ENCODE measurements around the gene TXNDC2.

TXNDC2 gene

GRCh38 chr18:9922592-9923311 lies 37.0 kb downstream of the TXNDC2 start:
- Mint-ChIP-seq H3K27me3 (no peaks in the 10 kb centered on the region), H3K4me1 (ENCODE audit: low read depth) (peaks cover 54% of the 10 kb centered on the region), H3K9me3 (ENCODE audit: low read depth) (no peaks in the 10 kb centered on the region), H3K27ac (peak overlapping the region; percentile 25), H3K36me3 (no peaks in the 10 kb centered on the region), H3K4me3 (peak overlapping the region; percentile 56)

- H3K4me1 Mint-ChIP-seq (ENCODE audit: low read depth), result peaks cover 72% of the 10 kb centered on the region
Measured at GRCh38 chr18:9924371-9924943, 38.7 kb downstream of the TXNDC2 start.

GRCh38 chr18:9925369-9925768 lies 39.6 kb downstream of the TXNDC2 start:
- Mint-ChIP-seq H3K9me3 (ENCODE audit: low read depth) (no peaks in the 10 kb centered on the region), H3K27ac (no peak overlapping the region), H3K36me3 (no peaks in the 10 kb centered on the region), H3K4me1 (ENCODE audit: low read depth) (peaks cover 77% of the 10 kb centered on the region), H3K4me3 (no peak overlapping the region), H3K27me3 (no peaks in the 10 kb centered on the region)

More at GRCh38 chr18:9924371-9924943, 38.7 kb downstream of the TXNDC2 start:
- no peaks in the 10 kb centered on the region for H3K36me3 Mint-ChIP-seq
- no peaks in the 10 kb centered on the region for H3K27me3 Mint-ChIP-seq
- peak overlapping the region; percentile 2 for H3K27ac Mint-ChIP-seq
- peak overlapping the region; percentile 67 for H3K4me3 Mint-ChIP-seq
- no peaks in the 10 kb centered on the region for H3K9me3 Mint-ChIP-seq (ENCODE audit: low read depth)

- Mint-ChIP-seq H3K36me3 (no peaks in the 10 kb centered on the region), H3K27me3 (no peaks in the 10 kb centered on the region), H3K4me1 (ENCODE audit: low read depth) (peaks cover 80% of the 10 kb centered on the region), H3K9me3 (ENCODE audit: low read depth) (no peaks in the 10 kb centered on the region), H3K27ac (no peak overlapping the region), H3K4me3 (no peak overlapping the region)
Measured at GRCh38 chr18:9925795-9926194, 40.0 kb downstream of the TXNDC2 start.

GRCh38 chr18:9926223-9926894 lies 40.6 kb downstream of the TXNDC2 start:
- H3K27ac Mint-ChIP-seq, result peak overlapping the region; percentile 46
- H3K27me3 Mint-ChIP-seq, result no peaks in the 10 kb centered on the region
- H3K4me3 Mint-ChIP-seq, result peak overlapping the region; percentile 17
- no peaks in the 10 kb centered on the region for H3K36me3 Mint-ChIP-seq
- H3K4me1 Mint-ChIP-seq (ENCODE audit: low read depth), result peaks cover 86% of the 10 kb centered on the region
- no peaks in the 10 kb centered on the region for H3K9me3 Mint-ChIP-seq (ENCODE audit: low read depth)

GRCh38 chr18:9926977-9927376 lies 41.2 kb downstream of the TXNDC2 start:
- H3K4me1 Mint-ChIP-seq (ENCODE audit: low read depth), result peaks cover 90% of the 10 kb centered on the region

GRCh38 chr18:9927392-9928063 lies 41.8 kb downstream of the TXNDC2 start:
- peak overlapping the region; percentile 33 for H3K4me3 Mint-ChIP-seq
- H3K9me3 Mint-ChIP-seq (ENCODE audit: low read depth), result no peaks in the 10 kb centered on the region
- peaks cover 89% of the 10 kb centered on the region for H3K4me1 Mint-ChIP-seq (ENCODE audit: low read depth)
- no peaks in the 10 kb centered on the region for H3K27me3 Mint-ChIP-seq
- H3K36me3 Mint-ChIP-seq, result no peaks in the 10 kb centered on the region
- H3K27ac Mint-ChIP-seq, result no peak overlapping the region

More at GRCh38 chr18:9926977-9927376, 41.2 kb downstream of the TXNDC2 start:
- Mint-ChIP-seq H3K36me3 (no peaks in the 10 kb centered on the region), H3K9me3 (ENCODE audit: low read depth) (no peaks in the 10 kb centered on the region), H3K27ac (no peak overlapping the region), H3K27me3 (no peaks in the 10 kb centered on the region), H3K4me3 (peak overlapping the region; percentile 33)

- Mint-ChIP-seq H3K27ac (peak overlapping the region; percentile 7), H3K27me3 (no peaks in the 10 kb centered on the region), H3K4me1 (ENCODE audit: low read depth) (peaks cover 85% of the 10 kb centered on the region), H3K36me3 (peaks cover 3% of the 10 kb centered on the region), H3K4me3 (peak overlapping the region; percentile 40), H3K9me3 (ENCODE audit: low read depth) (no peaks in the 10 kb centered on the region)
Measured at GRCh38 chr18:9928646-9929259, 43.0 kb downstream of the TXNDC2 start.

- peaks cover 3% of the 10 kb centered on the region for H3K36me3 Mint-ChIP-seq
- peaks cover 73% of the 10 kb centered on the region for H3K4me1 Mint-ChIP-seq (ENCODE audit: low read depth)
- no peaks in the 10 kb centered on the region for H3K27me3 Mint-ChIP-seq
- H3K9me3 Mint-ChIP-seq (ENCODE audit: low read depth), result no peaks in the 10 kb centered on the region
- peak overlapping the region; percentile 16 for H3K27ac Mint-ChIP-seq
- H3K4me3 Mint-ChIP-seq, result no peak overlapping the region
Measured at GRCh38 chr18:9930299-9930884, 44.6 kb downstream of the TXNDC2 start.

GRCh38 chr18:9931146-9931545 lies 45.4 kb downstream of the TXNDC2 start:
- Mint-ChIP-seq H3K4me1 (ENCODE audit: low read depth) (peaks cover 65% of the 10 kb centered on the region), H3K27me3 (no peaks in the 10 kb centered on the region), H3K36me3 (peaks cover 3% of the 10 kb centered on the region), H3K4me3 (no peak overlapping the region), H3K27ac (no peak overlapping the region), H3K9me3 (ENCODE audit: low read depth) (no peaks in the 10 kb centered on the region)

- H3K4me3 Mint-ChIP-seq, result no peak overlapping the region
- peaks cover 60% of the 10 kb centered on the region for H3K4me1 Mint-ChIP-seq (ENCODE audit: low read depth)
- peak overlapping the region; percentile 30 for H3K27ac Mint-ChIP-seq
- H3K27me3 Mint-ChIP-seq, result no peaks in the 10 kb centered on the region
- no peaks in the 10 kb centered on the region for H3K9me3 Mint-ChIP-seq (ENCODE audit: low read depth)
- H3K36me3 Mint-ChIP-seq, result peaks cover 3% of the 10 kb centered on the region
Measured at GRCh38 chr18:9931678-9932077, 45.9 kb downstream of the TXNDC2 start.

GRCh38 chr18:9933865-9934264 lies 48.1 kb downstream of the TXNDC2 start:
- peaks cover 38% of the 10 kb centered on the region for H3K4me1 Mint-ChIP-seq (ENCODE audit: low read depth)
- peak overlapping the region; percentile 77 for H3K27ac Mint-ChIP-seq
- no peak overlapping the region for H3K4me3 Mint-ChIP-seq
- H3K36me3 Mint-ChIP-seq, result peaks cover 3% of the 10 kb centered on the region
- no peaks in the 10 kb centered on the region for H3K9me3 Mint-ChIP-seq (ENCODE audit: low read depth)
- no peaks in the 10 kb centered on the region for H3K27me3 Mint-ChIP-seq

GRCh38 chr18:9934274-9934673 lies 48.5 kb downstream of the TXNDC2 start:
- peaks cover 34% of the 10 kb centered on the region for H3K4me1 Mint-ChIP-seq (ENCODE audit: low read depth)
- no peaks in the 10 kb centered on the region for H3K9me3 Mint-ChIP-seq (ENCODE audit: low read depth)
- peaks cover 3% of the 10 kb centered on the region for H3K36me3 Mint-ChIP-seq
- no peaks in the 10 kb centered on the region for H3K27me3 Mint-ChIP-seq
- no peak overlapping the region for H3K4me3 Mint-ChIP-seq
- peak overlapping the region; percentile 77 for H3K27ac Mint-ChIP-seq
